HCEC 1CT (cell line): ENCODE data around the gene RAF1.
A peak's percentile ranks its signal among the peaks of the same experiment; 100 is the strongest.
"Not testable (repeated sequence)": the region's sequence is repeated elsewhere in the genome, so short reads cannot be mapped to it uniquely, and the experiment has no call there.

Source experiments
- DNase-seq: peaks from one replicate; pipeline ENCODE4 v3.0.0-alpha.2; 2017

The RAF1 gene

DNA sequence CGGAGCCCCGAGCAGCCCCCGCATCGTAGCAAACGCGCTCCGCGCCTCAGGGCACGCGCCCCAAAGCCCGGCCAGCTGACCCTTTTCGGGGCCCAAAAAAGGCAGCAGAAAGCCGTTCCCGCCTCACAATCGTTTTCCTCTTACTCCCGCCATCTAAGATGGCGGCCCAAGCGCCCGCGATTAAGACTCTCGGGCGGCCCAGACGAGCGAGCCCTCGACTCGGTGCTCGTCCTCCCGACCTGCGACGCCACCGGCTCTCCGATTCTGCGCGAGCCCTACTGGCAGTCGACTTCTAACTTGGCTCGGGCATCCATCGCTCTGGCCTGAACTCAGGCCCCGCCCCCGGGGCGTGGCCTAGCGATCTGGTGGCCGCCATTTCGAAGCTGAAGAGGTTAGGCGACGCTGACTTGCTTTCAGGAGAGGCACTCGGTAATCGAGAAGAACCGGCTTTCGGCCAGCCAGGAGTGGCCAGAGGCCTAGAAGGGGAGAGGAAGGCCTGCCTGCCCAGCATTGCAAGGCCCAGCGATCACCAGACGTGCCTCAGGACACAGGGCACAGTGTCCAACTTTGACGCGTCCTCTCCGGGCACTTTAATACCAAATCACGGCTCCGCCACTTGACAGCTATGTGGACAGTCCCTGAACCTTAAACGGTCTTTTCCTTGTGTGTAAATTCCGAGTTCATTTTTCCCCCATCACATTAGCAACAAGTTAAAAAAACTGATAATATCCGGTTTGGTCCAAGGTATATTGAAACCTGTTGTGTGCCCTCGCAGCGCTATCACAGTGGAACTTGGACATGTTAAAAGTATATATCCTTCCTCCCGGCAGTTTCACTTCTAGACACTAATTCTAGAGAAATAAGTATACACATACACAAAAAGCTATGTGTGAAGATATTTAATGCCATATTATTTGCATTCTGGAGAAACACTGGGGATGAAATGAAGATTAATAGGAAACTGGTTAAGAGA, at the start of gene RAF1:
Gene RAF1 (minus strand): TSS at position 182 of the 973 bp plus-strand sequence. CDS start 45,396 bp downstream, outside the sequence.
- peak; percentile 99 for DNase-seq

- no peak for DNase-seq
These were observed 46.1 kb upstream of the RAF1 start for GRCh38 chr3:12710062-12710461.

DNA sequence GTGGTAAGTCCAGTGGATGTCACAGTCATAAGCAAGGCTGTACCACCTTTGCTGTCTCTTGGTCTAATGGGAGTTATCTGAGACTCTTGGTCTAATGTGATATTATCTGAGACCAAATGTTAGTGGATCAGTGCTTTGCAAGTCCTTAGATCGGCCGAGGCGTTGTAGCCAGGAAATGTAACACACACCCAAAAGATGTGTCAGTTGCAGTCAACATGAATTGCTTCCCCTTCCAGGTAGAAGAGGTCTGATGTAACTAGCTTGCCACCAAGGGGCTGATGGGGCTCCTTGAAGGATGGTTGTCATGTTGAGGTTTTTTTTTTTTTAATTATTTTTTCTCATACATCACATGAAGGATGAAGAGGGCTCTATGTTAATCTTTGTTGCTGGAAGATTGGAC, 45.4 kb upstream of the RAF1 start:
- DNase-seq = no peak

DNA sequence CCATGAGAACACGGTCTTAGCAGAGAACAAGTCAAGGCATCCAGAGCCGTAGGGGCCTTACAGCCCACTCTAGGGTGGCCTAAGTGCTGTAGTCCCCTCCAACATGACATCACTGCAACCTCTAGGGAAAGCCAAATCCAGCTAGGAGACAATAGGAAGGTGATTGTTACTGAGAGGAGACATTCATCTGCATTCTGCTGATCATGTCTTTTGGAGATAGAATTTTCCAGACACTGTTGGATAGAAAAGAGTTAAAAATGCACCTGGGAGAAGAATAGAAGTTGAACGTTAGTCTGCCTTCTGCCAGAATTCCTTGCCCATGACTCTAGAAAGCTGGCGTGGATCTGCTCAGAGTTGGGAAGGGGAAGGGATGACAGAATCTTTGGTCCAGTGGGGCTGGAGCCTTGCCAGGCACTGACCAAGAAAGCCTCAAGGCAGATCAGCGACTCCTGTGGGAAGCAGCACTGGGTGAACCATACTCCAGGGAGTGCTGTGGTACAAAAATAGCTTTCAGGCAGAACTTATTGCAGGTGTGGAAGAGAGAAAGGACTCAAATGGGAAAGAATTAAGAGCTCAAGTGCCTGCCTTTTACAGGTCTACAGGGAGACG, 44.8 kb upstream of the RAF1 start:
- peak; percentile 61 for DNase-seq

GRCh38 chr3:12707449-12707848, 43.5 kb upstream of the RAF1 start:
- no peak for DNase-seq

DNA sequence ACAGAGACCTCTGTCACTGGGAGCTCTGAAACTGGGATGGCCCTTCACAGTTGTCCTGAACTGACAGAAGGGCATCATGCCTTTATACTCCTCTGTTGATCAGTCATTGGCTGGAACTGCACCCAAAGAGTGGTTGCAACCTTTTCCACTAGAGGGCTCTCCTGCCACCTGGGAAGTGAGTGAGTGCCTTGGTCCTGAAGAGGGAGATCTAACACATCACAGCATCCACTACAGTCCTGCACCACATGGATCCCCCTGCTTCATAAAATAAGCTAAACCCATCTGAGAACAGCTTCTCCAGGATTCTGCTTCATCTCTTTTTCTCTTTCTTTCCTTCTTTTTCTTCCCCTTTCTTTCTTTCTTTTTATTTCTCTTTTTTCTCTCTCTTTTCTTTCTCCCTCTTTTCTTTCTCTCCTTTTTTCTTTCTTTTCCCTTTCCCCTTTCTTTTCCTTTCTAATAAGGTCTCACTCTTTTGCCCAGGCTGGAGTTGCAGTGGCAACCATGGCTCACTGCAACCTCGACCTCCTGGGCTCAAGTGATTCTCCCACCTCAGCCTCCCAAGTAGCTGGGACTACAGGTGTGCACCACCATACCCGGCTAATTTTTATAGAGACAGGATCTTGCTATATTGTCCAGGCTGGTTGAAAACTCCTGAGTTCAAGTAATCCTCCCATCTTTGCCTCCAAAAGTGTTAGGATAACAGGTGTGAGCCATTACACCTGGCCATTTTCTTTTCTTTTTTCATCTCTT, 42.8 kb upstream of the RAF1 start:
- DNase-seq = peak; percentile 81

GRCh38 chr3:12705981-12706380, 42.1 kb upstream of the RAF1 start:
- peak; percentile 53 for DNase-seq

GRCh38 chr3:12705374-12705926, 41.5 kb upstream of the RAF1 start:
- DNase-seq = no peak

DNA sequence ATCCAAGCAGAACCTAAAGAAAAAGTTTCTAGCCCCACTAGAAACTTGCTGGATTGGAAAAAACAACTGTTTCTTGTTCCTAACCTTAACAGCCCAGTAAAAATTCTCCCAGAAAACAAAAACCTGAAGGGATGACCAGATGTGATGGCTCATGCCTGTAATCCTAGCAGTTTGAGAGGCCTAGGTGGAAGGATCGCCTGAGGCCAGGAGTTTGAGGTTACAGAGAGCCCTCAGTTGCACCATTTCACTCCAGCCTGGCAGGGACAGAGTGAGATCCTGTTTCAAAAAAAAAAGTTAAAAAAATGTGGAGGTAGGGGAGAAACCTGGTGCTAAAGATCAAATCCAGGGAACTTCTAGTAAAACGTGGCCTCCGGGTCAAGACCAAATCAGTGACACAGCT, 38.6 kb upstream of the RAF1 start:
- DNase-seq = no peak

DNA sequence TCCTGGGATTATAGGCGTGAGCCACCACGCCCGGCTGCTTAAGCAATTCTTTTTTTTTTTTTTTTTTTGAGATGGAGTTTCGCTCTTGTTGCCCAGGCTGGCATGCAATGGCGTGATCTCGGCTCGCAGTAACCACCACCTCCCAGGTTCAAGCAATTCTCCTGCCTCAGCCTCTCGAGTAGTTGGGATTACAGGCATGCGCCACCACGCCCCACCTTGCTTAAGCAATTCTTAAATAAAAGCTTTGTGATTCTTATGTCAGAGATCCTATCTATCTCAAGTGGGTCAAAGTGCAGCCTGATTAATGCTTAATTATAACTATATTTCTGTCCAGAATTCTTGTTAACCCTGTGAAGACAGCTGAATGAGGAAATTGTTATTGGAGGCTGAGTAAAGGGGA, 37.7 kb upstream of the RAF1 start:
- not testable (repeated sequence) for DNase-seq

- no peak for DNase-seq
These were observed 36.9 kb upstream of the RAF1 start for GRCh38 chr3:12700800-12701199.

- DNase-seq = no peak
These were observed 32.0 kb upstream of the RAF1 start for GRCh38 chr3:12695916-12696315.

- DNase-seq = no peak
These were observed 31.2 kb upstream of the RAF1 start for GRCh38 chr3:12695112-12695511.

- no peak for DNase-seq
These were observed 28.5 kb upstream of the RAF1 start for GRCh38 chr3:12692444-12692843.

DNA sequence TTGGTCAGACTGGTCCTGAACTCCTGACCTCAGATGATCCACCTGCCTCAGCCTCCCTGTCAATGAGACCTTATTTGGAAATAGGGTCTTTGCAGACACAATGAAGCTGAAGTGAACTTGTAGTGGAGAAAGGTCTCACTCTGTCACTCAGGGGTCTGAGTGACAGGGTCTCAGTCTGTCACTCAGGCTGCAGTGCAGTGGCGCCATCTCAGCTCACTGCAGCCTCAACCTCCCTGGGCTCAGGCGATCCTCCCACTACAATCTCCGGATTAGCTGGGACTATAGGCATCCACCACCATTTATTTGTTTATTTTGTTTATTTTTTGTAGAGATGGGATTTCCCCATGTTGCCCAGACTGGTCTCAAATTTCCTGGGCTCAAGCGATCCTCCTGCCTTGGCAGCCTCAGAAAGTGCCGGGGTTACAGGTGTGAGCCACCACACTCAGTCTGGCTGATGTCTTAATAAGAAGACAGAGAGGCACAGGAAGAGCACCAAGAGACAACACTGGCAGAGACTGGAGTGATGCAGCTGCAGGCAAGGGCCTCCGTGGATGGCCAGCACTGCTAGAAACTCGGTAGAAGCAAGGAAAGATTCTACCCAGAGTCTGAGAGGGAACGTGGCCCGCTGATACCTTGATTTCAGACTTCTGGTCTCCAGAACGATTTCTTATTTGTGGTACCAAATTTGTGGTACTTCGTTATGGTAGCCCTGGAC, 26.2 kb upstream of the RAF1 start:
- no peak for DNase-seq

DNA sequence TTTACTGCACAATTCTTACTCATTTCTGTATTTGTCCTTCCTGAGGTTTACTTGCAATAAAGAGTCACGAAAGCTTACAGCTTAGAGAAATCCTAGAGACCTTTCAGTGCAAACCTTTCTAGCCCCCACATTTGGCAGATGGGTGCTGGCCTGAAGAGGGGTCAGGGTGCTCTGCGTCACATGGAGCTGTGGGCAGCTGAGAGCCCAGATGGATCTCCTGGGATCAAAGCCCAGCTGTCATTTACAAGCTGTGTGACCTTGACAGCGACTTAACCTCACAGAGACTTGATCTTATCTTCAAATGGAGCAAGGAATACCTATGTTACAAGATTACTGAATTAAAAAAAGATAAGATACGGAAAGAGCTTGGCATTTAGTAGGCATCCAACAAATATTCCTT, 24.0 kb upstream of the RAF1 start:
- DNase-seq = no peak

DNA sequence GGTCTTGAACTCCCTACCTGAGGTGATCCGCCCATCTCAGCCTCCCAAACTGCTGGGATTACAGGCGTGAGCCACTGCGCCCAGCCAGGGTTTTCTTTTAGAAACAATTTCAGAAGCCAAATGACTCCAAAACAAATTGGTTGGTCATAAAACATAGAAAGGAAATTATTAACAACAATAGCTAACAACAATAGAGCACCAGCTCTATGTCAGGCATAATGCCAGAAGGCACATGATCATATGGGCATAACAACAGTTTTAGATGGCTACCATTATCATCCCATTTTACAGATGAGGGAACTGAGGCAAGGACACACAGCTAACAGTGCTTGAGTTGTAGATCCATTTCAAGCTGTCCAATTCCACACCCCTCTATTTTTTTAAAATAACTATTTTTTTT, 22.2 kb upstream of the RAF1 start:
- no peak for DNase-seq

GRCh38 chr3:12681943-12682390, 18.1 kb upstream of the RAF1 start:
- peak; percentile 76 for DNase-seq

DNA sequence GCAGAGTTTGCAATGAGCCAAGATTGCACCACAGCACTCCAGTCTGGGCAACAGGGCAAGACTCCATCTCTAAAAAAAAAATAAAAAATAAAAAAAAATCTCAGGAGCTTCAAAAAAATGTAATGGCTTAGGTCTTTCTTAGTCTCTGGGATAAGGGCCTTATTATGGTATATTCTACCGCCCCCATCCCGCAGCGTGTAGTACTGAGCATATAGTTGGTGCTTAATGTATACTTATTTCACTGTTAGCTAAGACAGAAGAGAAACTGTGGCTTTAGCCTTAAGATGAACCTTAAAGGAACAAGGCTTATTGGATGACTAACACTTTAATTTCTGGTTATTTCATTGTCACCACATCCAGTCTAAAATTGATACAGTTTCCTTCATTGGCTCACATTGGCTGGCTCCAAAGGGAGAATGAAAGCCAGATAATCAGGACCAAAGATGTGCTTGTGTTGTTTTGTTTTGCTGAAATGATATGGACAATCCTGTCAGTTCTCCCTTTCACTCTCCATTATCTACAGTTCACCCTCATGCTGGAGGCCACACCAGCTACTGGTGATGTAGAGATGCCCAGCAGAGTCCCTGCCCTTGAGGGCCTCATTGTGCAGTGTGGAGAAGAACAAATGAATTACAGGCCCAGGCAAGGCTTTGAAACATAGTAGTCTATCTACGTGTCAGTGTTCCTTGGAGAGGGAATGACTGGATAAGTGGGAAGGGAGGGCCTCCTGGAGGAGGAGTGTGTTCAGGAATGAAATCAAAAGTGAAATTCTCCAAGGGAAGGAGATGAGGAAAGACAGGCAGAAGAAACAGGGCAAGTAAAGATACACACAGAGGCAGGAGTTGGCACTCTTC, 17.4 kb upstream of the RAF1 start:
- DNase-seq = no peak

DNA sequence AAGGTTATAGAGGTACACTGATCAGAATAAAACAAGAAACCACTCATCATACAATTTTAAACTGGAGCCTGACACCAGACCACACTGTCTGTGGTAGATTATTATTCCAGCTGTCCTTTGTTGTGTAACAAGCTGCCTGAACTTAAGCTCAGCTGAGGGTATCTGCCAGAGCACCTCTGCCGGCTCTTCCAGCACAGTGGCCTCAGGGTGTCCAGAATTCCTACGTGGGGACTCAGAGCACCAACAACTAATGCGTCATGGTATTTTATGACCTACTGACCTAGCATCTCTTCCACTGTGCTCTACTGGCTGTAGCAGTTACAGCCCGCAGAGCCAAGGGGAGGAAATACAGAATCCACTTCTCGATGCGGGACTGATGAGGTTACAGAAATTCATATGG, 15.6 kb upstream of the RAF1 start:
- peak; percentile 91 for DNase-seq

DNA sequence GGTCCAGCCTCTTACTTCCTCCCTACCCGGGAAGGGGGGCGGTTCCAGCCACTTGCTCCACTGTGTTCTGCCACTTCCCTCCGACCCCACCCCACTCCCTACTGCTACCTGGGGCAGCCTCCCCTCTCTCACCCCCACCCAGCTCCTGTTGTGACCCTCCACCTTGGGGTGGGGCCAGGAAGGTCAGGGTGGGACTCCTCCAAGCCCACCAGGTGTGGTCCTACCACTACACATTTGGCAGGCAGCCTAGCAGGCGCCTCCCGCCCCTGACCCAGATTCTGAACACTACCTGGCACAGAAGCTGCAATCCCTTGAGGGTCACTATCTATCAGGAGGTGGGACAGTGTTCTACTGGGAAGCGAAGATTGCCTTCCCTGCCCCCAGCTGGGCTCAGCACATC, 13.7 kb upstream of the RAF1 start:
- DNase-seq = no peak
